HG03565 (cell line): Measurements from ENCODE around the gene MED8.

ENCODE experiments used
- ATAC-seq: cut with Tn5 transposase; IDR thresholded peaks from one replicate; pipeline ENCODE4 v1.9.1; 2021; ENCODE audit warnings: mild to moderate bottlenecking, moderate library complexity; ENCODE audit not compliant: unreplicated experiment

The MED8 gene

DNA sequence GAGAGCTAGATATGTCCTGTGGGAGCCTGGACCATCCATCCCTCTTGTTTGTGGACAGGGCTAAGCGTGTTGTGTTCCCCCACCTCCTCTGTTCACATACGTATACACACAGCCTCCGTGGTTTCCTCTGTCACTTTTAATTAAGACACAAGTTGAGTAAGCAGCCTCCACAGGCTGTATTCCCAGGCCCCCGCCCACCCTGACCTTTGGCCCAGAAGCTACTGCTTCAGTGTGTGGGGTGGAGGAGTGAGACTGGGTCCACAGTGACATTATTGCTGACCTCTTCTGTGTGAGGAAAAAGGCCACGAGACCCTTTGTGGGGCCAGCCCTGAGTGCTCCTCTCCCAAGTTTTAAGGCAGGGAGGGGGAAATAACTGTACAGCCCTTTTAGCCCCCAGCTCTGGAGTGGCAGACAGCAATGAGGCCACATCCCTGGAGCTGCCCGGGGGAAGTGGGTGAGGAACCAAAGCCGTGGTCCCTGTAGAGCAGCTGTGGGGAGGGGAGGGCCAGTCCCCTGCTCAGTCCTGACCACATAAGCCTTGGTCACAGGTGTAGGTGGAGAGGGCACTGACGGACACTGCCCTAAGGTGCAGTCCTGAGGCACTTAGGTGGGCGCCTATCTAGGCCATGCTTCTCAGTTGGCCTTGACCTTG, 26.2 kb downstream of the MED8 start:
- ATAC-seq, result no peak

- ATAC-seq, result no peak
These were observed 29.0 kb downstream of the MED8 start for GRCh38 chr1:43360616-43361015.

DNA sequence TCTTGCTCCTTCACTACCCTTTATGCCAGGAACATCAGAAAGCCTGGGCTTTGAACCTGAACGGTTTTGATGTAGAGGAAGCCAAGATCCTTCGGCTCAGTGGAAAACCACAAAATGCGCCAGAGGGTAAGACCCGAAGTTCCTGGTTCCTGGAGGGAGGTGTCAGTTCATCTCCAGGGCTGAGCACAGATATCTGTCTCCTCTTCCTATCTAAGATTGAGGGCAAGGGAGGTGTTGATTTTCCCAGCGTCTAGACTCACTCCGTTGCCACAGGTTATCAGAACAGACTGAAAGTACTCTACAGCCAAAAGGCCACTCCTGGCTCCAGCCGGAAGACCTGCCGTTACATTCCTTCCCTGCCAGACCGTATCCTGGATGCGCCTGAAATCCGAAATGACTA, 29.9 kb downstream of the MED8 start:
- ATAC-seq, result no peak

DNA sequence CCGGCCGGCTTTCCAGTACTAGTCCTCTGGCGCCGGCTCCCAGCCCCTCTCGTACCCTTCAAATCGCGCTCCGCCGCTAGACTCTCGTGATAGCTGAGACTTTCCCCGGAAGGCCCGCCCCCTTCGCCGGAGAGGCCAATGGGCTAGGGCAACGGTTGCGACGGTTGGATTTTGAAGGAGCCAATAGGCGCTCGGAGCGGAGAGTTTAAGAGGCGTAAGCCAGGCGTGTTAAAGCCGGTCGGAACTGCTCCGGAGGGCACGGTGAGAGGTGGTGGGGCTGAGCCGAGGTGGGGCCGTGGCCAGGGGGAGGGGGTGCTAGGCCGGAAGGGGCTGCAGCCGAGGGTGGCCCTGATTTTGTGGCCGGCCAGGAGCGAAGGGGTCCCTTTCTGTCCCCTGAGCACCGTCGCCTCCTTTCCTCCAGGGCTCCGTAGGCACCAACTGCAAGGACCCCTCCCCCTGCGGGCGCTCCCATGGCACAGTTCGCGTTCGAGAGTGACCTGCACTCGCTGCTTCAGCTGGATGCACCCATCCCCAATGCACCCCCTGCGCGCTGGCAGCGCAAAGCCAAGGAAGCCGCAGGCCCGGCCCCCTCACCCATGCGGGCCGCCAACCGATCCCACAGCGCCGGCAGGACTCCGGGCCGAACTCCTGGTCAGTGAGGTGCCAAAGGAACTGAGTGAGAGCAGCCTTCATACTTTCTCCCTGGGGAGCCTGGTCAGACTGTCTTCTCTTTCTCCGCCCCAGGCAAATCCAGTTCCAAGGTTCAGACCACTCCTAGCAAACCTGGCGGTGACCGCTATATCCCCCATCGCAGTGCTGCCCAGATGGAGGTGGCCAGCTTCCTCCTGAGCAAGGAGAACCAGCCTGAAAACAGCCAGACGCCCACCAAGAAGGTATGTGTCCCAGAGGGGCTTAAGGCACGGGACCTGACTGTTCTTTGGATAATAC, 30.6 kb downstream of the MED8 start, which contains the start of gene CDC20:
Gene CDC20, plus strand, starts transcription at position 236 of the 948 bp plus-strand sequence. Its CDS starts 235 bp downstream, at position 471.
- peak; percentile 81 for ATAC-seq

- ATAC-seq, result no peak
These were observed 31.4 kb downstream of the MED8 start for GRCh38 chr1:43358121-43358745.

GRCh38 chr1:43357251-43357650, 32.3 kb downstream of the MED8 start:
- no peak for ATAC-seq

DNA sequence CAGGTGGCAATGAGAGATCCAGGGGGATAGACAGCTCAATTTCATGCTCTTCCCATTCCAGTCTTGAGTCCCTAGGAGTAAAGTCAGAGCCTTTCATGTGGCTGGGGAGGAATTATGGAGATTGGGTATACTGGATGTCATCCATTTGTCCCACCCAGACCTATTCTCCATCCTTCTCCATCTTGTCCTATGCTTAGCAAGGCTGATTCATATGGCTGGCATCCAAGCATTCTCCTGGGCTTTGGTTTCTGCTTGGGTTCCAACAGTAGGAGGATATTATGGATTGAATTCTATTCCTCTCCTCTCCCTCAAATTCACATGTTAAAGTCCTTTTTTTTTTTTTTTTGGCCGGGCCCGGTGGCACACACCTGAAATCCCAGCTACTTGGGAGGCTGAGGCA, 34.7 kb downstream of the MED8 start:
- no peak for ATAC-seq

DNA sequence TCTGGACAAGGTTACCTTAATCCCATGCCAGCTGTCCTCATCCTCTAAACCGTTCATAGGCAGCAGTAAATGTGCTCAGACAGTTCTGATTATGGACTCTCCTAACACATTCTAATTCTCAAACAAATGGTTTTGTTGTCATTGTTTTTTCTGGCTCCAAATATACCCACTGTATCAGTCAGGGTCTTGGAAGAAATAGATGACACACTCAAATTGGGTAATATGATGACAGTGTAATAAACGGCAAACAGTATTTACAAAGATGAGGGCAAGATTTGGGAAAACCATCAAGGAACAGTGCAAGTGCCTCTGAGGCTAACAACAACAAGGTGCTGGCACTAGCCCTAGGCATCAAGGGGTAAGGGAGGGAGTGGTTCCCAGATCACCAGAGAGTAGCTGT, 35.1 kb downstream of the MED8 start:
- ATAC-seq, result no peak

GRCh38 chr1:43352881-43353280, 36.7 kb downstream of the MED8 start:
- no peak for ATAC-seq

GRCh38 chr1:43352351-43352705, 37.3 kb downstream of the MED8 start:
- no peak for ATAC-seq

- no peak for ATAC-seq
These were observed 37.9 kb downstream of the MED8 start for GRCh38 chr1:43351421-43352350.

DNA sequence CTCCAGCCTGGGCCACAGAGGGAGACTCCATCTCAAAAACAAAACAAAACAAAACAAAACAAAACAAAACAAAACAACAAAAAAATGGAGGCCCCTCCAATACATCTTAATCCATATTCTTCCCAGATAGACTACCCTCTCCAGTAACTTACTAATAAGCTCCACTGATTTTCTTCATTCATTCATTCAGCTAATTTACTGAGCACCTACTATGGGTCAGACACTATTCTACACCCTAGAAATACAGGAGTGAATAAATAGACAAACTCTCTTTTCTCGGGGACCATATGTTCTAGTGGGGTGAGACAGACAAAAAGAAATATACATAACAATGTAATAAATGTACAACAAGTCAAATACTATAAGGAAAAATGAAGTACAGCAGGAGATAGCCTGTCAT, 38.6 kb downstream of the MED8 start:
- no peak for ATAC-seq

GRCh38 chr1:43349594-43350306, 39.9 kb downstream of the MED8 start:
- ATAC-seq, result no peak

DNA sequence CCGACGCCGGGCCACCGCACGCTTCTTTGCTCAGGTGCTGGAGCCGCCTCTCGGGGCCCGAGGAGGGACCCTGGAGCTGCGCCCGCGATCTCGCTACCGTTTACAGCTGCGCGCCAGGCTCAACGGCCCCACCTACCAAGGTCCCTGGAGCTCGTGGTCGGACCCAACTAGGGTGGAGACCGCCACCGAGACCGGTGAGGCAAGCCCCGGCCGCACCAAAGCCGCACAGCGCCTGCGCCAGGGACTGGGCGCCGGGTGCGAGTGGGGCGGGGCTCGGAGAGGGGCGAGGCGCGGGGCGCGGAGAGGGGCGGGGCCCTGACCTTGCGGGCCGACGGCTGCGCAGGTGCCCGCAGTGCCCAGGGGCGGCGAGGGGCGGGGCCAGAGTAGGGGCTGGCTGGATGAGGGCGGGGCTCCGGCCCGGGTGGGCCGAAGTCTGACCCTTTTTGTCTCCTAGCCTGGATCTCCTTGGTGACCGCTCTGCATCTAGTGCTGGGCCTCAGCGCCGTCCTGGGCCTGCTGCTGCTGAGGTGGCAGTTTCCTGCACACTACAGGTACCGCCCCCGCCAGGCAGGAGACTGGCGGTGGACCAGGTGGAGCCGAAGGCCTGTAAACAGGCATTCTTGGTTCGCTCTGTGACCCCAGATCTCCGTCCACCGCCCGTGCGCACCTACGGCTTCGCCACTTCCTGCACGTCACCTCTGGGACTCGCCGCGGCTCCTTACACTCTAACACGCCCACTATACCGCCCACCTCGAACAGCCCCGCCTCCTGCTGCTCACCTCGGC, 40.6 kb downstream of the MED8 start:
- no peak for ATAC-seq

DNA sequence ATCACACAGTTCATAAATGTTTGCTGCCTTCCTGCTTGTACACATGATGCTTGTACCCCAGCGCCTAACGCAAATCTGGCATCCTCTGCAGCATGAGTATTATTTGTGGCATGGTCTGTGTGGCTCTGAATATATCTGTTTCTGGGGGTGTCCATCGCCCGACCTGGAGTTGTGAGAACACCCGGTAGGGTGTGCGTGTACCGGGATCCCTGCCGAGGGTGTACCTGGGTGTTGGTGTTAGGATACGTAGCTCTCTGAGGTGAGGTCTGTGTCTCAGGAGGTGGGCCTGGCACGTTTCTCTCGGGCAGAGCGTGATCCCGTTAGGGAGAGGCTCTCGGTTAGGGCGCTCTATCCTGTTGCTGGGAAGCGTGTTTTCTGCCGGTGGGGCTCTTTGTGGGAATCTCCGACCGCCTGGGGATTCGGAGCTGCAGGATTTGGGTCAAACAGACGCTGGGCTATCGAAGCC, 41.2 kb downstream of the MED8 start:
- ATAC-seq, result no peak

DNA sequence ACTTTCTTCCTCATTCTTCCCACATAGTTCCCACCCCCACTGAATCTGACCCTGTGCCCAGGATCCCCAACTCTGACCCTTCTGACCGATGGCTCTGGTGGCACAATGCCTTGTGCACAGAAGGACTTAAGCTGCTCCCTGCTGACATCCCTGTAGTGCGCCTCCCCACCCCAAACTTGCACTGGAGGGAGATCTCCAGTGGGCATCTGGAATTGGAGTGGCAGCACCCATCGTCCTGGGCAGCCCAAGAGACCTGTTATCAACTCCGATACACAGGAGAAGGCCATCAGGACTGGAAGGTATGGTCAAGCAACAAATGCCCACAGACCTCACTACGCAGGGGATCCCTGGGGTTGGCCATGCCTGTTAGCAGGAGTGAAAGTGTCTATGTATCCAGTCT, 43.0 kb downstream of the MED8 start:
- ATAC-seq, result no peak

GRCh38 chr1:43345120-43345519, 44.5 kb downstream of the MED8 start:
- ATAC-seq, result no peak

GRCh38 chr1:43344267-43344850, 45.2 kb downstream of the MED8 start:
- ATAC-seq, result no peak

DNA sequence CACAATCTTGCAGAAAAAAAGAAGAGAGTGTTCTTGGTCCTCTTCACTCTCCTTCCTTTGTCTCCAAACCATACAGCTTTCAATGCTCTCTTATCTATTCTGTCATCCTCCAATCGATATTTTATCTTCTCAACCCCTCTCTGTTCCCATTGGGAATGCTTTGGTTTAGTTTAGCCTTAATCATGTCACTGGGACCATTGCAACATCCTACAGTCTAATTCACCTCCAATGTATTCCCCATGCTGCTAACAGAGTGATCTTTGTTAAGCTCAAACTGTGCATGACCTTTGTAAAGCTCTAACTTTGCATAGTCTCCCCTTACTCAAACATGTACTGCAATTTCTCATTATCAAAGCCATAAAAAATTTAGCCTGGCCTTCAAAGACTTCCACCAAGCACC, 49.0 kb downstream of the MED8 start:
- ATAC-seq, result no peak
